Activated CD4-positive, alpha-beta T cell treated with anti-CD3 and anti-CD28 coated beads, Interleukin-2, amount 50 U/mL, for 16 hours (primary cell): ENCODE data around the gene SRR.

Experiments
- DNase-seq: peaks from one replicate; pipeline ENCODE4 v3.0.0-alpha.2; 2020

Gene SRR

GRCh38 chr17:2347805-2348685 lies 44.3 kb downstream of the SRR start:
- DNase-seq, result no peak

- DNase-seq, result no peak
Observed at GRCh38 chr17:2351269-2351668, 47.5 kb downstream of the SRR start.

GRCh38 chr17:2354311-2354710 lies 50.6 kb downstream of the SRR start:
- no peak for DNase-seq

- DNase-seq, result no peak
Observed at GRCh38 chr17:2357237-2357636, 53.5 kb downstream of the SRR start.

GRCh38 chr17:2357931-2358434 lies 54.2 kb downstream of the SRR start:
- DNase-seq, result no peak

GRCh38 chr17:2361010-2361760 lies 57.4 kb downstream of the SRR start:
- no peak for DNase-seq

- no peak for DNase-seq
Observed at GRCh38 chr17:2362016-2362415, 58.3 kb downstream of the SRR start.

- DNase-seq, result no peak
Observed at GRCh38 chr17:2362416-2362815, 58.7 kb downstream of the SRR start.

GRCh38 chr17:2362881-2363280 lies 59.1 kb downstream of the SRR start:
- DNase-seq, result no peak

- no peak for DNase-seq
Observed at GRCh38 chr17:2363318-2363717, 59.6 kb downstream of the SRR start.

- DNase-seq, result no peak
Observed at GRCh38 chr17:2363851-2364762, 60.4 kb downstream of the SRR start.

- no peak for DNase-seq
Observed at GRCh38 chr17:2364763-2365116, 61.0 kb downstream of the SRR start.

- DNase-seq, result no peak
Observed at GRCh38 chr17:2365132-2365531, 61.4 kb downstream of the SRR start.

- no peak for DNase-seq
Observed at GRCh38 chr17:2366747-2367494, 63.2 kb downstream of the SRR start.

- no peak for DNase-seq
Observed at GRCh38 chr17:2368359-2368758, 64.6 kb downstream of the SRR start.

- no peak for DNase-seq
Observed at GRCh38 chr17:2369039-2369438, 65.3 kb downstream of the SRR start.

- no peak for DNase-seq
Observed at GRCh38 chr17:2369551-2370210, 65.9 kb downstream of the SRR start.

GRCh38 chr17:2370211-2370589 lies 66.5 kb downstream of the SRR start:
- DNase-seq, result no peak

GRCh38 chr17:2371183-2372130 lies 67.7 kb downstream of the SRR start:
- DNase-seq, result no peak

- DNase-seq, result no peak
Observed at GRCh38 chr17:2372180-2372579, 68.4 kb downstream of the SRR start.

- no peak for DNase-seq
Observed at GRCh38 chr17:2372681-2373080, 68.9 kb downstream of the SRR start.
